Gastrocnemius medialis (tissue), 4 donors: ENCODE data around the gene LENG1. TPM values are rescaled to one million over a fixed set of nuclear protein-coding genes. Genes with fewer than 3 reads are reported as not detected.
"Not testable (repeated sequence)": the region's sequence is repeated elsewhere in the genome, so short reads cannot be mapped to it uniquely, and the experiment has no call there.

Experiments used
- ATAC-seq, 2 donors: fragments of 150-250 bp; one replicate each; pipeline ENCODE4 v1.9.1; 2016
- DNase-seq, 2 donors: peaks; one replicate each; pipeline ENCODE4 v3.0.0-alpha.2; 2019
- H3K27ac ChIP-seq, 4 donors: fragments of 200-600 bp; sonication (generic); 1 replicate in 1 of 4; 2 replicates in 3 of 4; pipeline ENCODE4 v1.5.1; 2016 to 2018; ENCODE audit warnings: mild to moderate bottlenecking in 2 of 4, moderate library complexity in 1 of 4
- H3K27me3 ChIP-seq, 3 donors: fragments of 200-600 bp; sonication (generic) in 2 of 3; 1 replicate in 1 of 3; 2 replicates in 2 of 3; pipeline versions ENCODE4 v1.5.1 to v1.6.0; 2016 to 2019; ENCODE audit warnings: mild to moderate bottlenecking in 1 of 3, moderate library complexity in 1 of 3
- H3K36me3 ChIP-seq, 2 donors: fragments of 200-600 bp; sonication (generic) in 1 of 2; one replicate each; pipeline ENCODE4 v1.5.1; 2017 to 2018
- H3K4me1 ChIP-seq, 2 donors: fragments of 200-600 bp; sonication (generic) in 1 of 2; one replicate each; pipeline ENCODE4 v1.5.1; 2016 to 2017; ENCODE audit warnings: mild to moderate bottlenecking in 2 of 2
- H3K4me3 ChIP-seq, 4 donors: fragments of 200-600 bp; sonication (generic) in 3 of 4; 1 replicate in 1 of 4; 2 replicates in 3 of 4; pipeline ENCODE4 v1.5.1; 2016 to 2019; ENCODE audit warnings: mild to moderate bottlenecking in 2 of 4
- H3K9me3 ChIP-seq, 3 donors: fragments of 200-600 bp; sonication (generic) in 2 of 3; 1 replicate in 1 of 3; 2 replicates in 2 of 3; pipeline ENCODE4 v1.5.1; 2016 to 2019
- CTCF ChIP-seq, 5 experiments: fragments of 450-650 bp in 3 of 5; fragments of 200-600 bp in 2 of 5; sonication (generic) in 2 of 5; IDR thresholded peaks in 4 of 5; conservative IDR thresholded peaks in 1 of 5; 1 replicate in 4 of 5; 2 replicates in 1 of 5; pipeline ENCODE4 v1.5.1; 2016 to 2019; ENCODE audit warnings: antibody characterized with exemption in 5 of 5, mild to moderate bottlenecking in 3 of 5, moderate library complexity in 3 of 5
- POLR2A ChIP-seq, 2 donors: fragments of 450-650 bp; IDR thresholded peaks; one replicate each; pipeline ENCODE4 v1.6.1; 2017; ENCODE audit warnings: antibody characterized with exemption in 2 of 2, mild to moderate bottlenecking in 2 of 2, moderate library complexity in 2 of 2
- in situ Hi-C, 4 donors: fragments of 200-750 bp; cut with MboI; loops; one replicate each; pipeline versions ENCODE4 v1.15.0 to v1.8.0; 2017; ENCODE audit warnings: low sequenced_read_pairs in 4 of 4
- intact Hi-C: fragments of 100-400 bp; cut with DNase I; formaldehyde crosslinking; loops from one replicate; pipeline ENCODE4 v1.15.1; 2023; ENCODE audit warnings: low total_unique reads
- total RNA-seq, 4 donors: library from RNA; depleted of rRNA; stranded (reverse); fragments of >200 nt; gene quantifications; one replicate each; pipeline versions ENCODE4 v1.1.0 to v1.2.3, GENCODE V29; 2016

LENG1 gene
- total RNA-seq, 4 donors from 2014 or later = 6.5 to 14.2 (median 11.9) TPM

DNA sequence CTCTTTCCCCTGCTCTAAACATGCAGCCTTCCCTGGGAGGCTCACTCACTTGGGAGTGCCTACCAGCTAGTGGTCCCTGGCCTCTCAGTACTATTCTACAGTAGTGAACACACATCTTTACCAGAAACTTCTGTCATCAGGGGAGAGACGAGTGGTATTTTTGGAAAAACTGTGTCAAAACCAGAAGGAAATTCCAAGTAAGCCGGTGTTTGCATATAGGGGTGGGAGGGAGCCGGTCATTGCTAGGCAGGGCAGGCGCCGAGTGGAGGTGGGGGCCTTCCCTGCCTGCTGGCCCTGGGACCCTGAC, 48.1 kb upstream of the LENG1 start:
- Histone ChIP-seq H3K4me3 (no peak overlapping the region), H3K4me1 (peaks cover 61 to 71% of the 10 kb centered on the region in 2 donors), H3K9me3 (no peaks in the 10 kb centered on the region), H3K27me3 (no peaks in the 10 kb centered on the region), H3K36me3 (peaks cover 0 to 55% of the 10 kb centered on the region in 2 donors), H3K27ac (peak overlapping the region; percentile 74 to 95 (median 86))
- TF ChIP-seq CTCF (IDR thresholded peaks at IDR 0.05 in 4 of 5, conservative IDR thresholded peaks at IDR 0.05 in 1 of 5) = no peak
- no peak for TF ChIP-seq POLR2A (IDR thresholded peaks at IDR 0.05)
- DNase-seq (no peak), ATAC-seq (no peak)
- intact Hi-C loops = loop anchor here (10.0 kb wide), 1 partner anchor 1397 kb away; the partner anchor contains the start of genes ZNF524 and ZNF865
- in situ Hi-C loops = loop anchor here in 1 of 4 donors (10.0 kb wide), 1 partner anchor 247 kb away; no protein-coding TSS in a partner anchor

GRCh38 chr19:54207193-54207592, 47.7 kb upstream of the LENG1 start:
- not testable (repeated sequence) for H3K27me3 ChIP-seq, DNase-seq, ATAC-seq, H3K9me3 ChIP-seq, H3K4me3 ChIP-seq
- Histone ChIP-seq H3K27ac (peak overlapping the region; percentile 74 to 95 (median 86)), H3K36me3 (peaks cover 0 to 59% of the 10 kb centered on the region in 2 donors), H3K4me1 (peaks cover 65 to 75% of the 10 kb centered on the region in 2 donors)
- in situ Hi-C loops = loop anchor here in 1 of 4 donors (10.0 kb wide), 1 partner anchor 248 kb away; no protein-coding TSS in a partner anchor
- intact Hi-C loops = loop anchor here (10.0 kb wide), 1 partner anchor 1398 kb away; the partner anchor contains the start of genes ZNF524 and ZNF865

- Histone ChIP-seq H3K27me3 (no peaks in the 10 kb centered on the region), H3K9me3 (no peaks in the 10 kb centered on the region), H3K4me3 (no peak overlapping the region), H3K36me3 (peaks cover 0 to 63% of the 10 kb centered on the region in 2 donors), H3K27ac (peak overlapping the region; percentile 74 to 95 (median 86)), H3K4me1 (peaks cover 69 to 79% of the 10 kb centered on the region in 2 donors)
- TF ChIP-seq POLR2A (IDR thresholded peaks at IDR 0.05) (no peak), CTCF (IDR thresholded peaks at IDR 0.05 in 4 of 5, conservative IDR thresholded peaks at IDR 0.05 in 1 of 5) (no peak)
- in situ Hi-C loops = loop anchor here in 1 of 4 donors (10.0 kb wide), 1 partner anchor 248 kb away; no protein-coding TSS in a partner anchor
- no peak for ATAC-seq
- DNase-seq = no peak
- intact Hi-C loops = loop anchor here (10.0 kb wide), 1 partner anchor 1398 kb away; the partner anchor contains the start of genes ZNF524 and ZNF865
Observed at GRCh38 chr19:54206831-54207177, 47.3 kb upstream of the LENG1 start.

GRCh38 chr19:54206030-54206830, 46.7 kb upstream of the LENG1 start:
- Histone ChIP-seq H3K4me1 (peaks cover 75 to 83% of the 10 kb centered on the region in 2 donors), H3K27ac (peak overlapping the region; percentile 5 to 95 (median 84)), H3K9me3 (no peaks in the 10 kb centered on the region), H3K36me3 (peaks cover 0 to 63% of the 10 kb centered on the region in 2 donors), H3K27me3 (no peaks in the 10 kb centered on the region), H3K4me3 (no peak overlapping the region)
- DNase-seq (no peak), ATAC-seq (no peak)
- intact Hi-C loops (loop anchor here (10.0 kb wide), 1 partner anchor 1399 kb away; the partner anchor contains the start of genes ZNF524 and ZNF865), in situ Hi-C loops (loop anchor here in 1 of 4 donors (10.0 kb wide), 1 partner anchor 249 kb away; no protein-coding TSS in a partner anchor)
- TF ChIP-seq CTCF (IDR thresholded peaks at IDR 0.05 in 4 of 5, conservative IDR thresholded peaks at IDR 0.05 in 1 of 5) = no peak
- TF ChIP-seq POLR2A (IDR thresholded peaks at IDR 0.05) = no peak
